ENCODE data around the gene MRPL45.

DNA sequence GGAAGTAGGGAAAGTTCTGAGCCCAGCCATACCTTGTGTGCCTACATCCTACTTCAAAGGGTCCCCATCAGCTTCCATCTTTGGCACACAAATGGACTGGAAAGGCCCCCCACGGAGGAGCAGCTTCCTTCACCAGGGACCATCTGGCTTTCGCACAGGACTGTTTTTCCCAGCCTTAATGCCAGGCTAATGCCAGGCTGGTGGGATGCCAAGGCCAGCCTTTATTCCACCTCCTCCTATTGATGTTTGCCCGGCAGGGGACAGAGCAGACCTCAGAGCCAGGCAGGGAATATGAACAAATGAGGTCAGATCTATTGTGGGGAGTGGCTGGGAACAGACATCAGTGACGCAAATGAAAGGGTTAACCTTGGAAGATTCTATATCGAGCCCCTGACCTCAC lies 41.1 kb downstream of the MRPL45 start:
- TF ChIP-seq POLR2AphosphoS5 (IDR thresholded peaks at IDR 0.05), result no peak
- TF ChIP-seq, protein P1, sequence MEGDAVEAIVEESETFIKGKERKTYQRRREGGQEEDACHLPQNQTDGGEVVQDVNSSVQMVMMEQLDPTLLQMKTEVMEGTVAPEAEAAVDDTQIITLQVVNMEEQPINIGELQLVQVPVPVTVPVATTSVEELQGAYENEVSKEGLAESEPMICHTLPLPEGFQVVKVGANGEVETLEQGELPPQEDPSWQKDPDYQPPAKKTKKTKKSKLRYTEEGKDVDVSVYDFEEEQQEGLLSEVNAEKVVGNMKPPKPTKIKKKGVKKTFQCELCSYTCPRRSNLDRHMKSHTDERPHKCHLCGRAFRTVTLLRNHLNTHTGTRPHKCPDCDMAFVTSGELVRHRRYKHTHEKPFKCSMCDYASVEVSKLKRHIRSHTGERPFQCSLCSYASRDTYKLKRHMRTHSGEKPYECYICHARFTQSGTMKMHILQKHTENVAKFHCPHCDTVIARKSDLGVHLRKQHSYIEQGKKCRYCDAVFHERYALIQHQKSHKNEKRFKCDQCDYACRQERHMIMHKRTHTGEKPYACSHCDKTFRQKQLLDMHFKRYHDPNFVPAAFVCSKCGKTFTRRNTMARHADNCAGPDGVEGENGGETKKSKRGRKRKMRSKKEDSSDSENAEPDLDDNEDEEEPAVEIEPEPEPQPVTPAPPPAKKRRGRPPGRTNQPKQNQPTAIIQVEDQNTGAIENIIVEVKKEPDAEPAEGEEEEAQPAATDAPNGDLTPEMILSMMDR (IDR thresholded peaks at IDR 0.05), result no peak

Data from breast epithelium (tissue), 3 donors.